ENCODE data around the gene TMEM11.
"Not testable (repeated sequence)": the region's sequence is repeated elsewhere in the genome, so short reads cannot be mapped to it uniquely, and the experiment has no call there.

Gene TMEM11

GRCh38 chr17:21242026-21242697 lies 28.2 kb upstream of the TMEM11 start:
- no peak for DNase-seq

- no peak for DNase-seq
Measured at GRCh38 chr17:21241564-21241963, 27.6 kb upstream of the TMEM11 start.

- no peak for DNase-seq
Measured at GRCh38 chr17:21240369-21241055, 26.6 kb upstream of the TMEM11 start.

- no peak for DNase-seq
Measured at GRCh38 chr17:21239680-21240368, 25.9 kb upstream of the TMEM11 start.

GRCh38 chr17:21235921-21236320 lies 22.0 kb upstream of the TMEM11 start:
- no peak for DNase-seq

GRCh38 chr17:21233581-21234347 lies 19.8 kb upstream of the TMEM11 start:
- DNase-seq = no peak

- no peak for DNase-seq
Measured at GRCh38 chr17:21232033-21232749, 18.2 kb upstream of the TMEM11 start.

GRCh38 chr17:21231533-21231932 lies 17.6 kb upstream of the TMEM11 start:
- DNase-seq = no peak

- no peak for DNase-seq
Measured at GRCh38 chr17:21228845-21229244, 14.9 kb upstream of the TMEM11 start.

GRCh38 chr17:21228111-21228510 lies 14.2 kb upstream of the TMEM11 start:
- no peak for DNase-seq

GRCh38 chr17:21227277-21227676 lies 13.3 kb upstream of the TMEM11 start:
- not testable (repeated sequence) for DNase-seq

- DNase-seq = no peak
Measured at GRCh38 chr17:21223086-21223485, 9.1 kb upstream of the TMEM11 start.

- DNase-seq = no peak
Measured at GRCh38 chr17:21218831-21219380, 4.9 kb upstream of the TMEM11 start.

- no peak for DNase-seq
Measured at GRCh38 chr17:21218101-21218500, 4.1 kb upstream of the TMEM11 start.

GRCh38 chr17:21217346-21217745 lies 3.4 kb upstream of the TMEM11 start:
- DNase-seq = no peak

GRCh38 chr17:21215935-21216334 lies 2.0 kb upstream of the TMEM11 start:
- DNase-seq = no peak

GRCh38 chr17:21214777-21215541 lies 998 bp upstream of the TMEM11 start:
- DNase-seq = no peak

GRCh38 chr17:21213638-21214014 lies 335 bp downstream of the TMEM11 start:
- DNase-seq = peak; percentile 39

- DNase-seq = no peak
Measured at GRCh38 chr17:21212826-21213637, 929 bp downstream of the TMEM11 start.

GRCh38 chr17:21211825-21212479 lies 2.0 kb downstream of the TMEM11 start:
- DNase-seq = no peak
